Peyer's patch (tissue), 4 donors: Measurements from ENCODE around the gene YPEL1.

Experiments
- POLR2A ChIP-seq, 2 donors: fragments of 450-650 bp; IDR thresholded peaks; one replicate each; pipeline ENCODE4 v1.5.1; 2017; ENCODE audit warnings: antibody characterized with exemption in 2 of 2, mild to moderate bottlenecking in 2 of 2, moderate library complexity in 2 of 2
- TF ChIP-seq, protein P1 (sequence below), 6 experiments: fragments of 450-650 bp in 4 of 6; fragments of 200-600 bp in 2 of 6; sonication (generic) in 1 of 6; IDR thresholded peaks; one replicate each; pipeline ENCODE4 v1.5.1; 2017 to 2019; ENCODE audit warnings: antibody characterized with exemption in 6 of 6, mild to moderate bottlenecking in 3 of 6, moderate library complexity in 1 of 6

DNA sequence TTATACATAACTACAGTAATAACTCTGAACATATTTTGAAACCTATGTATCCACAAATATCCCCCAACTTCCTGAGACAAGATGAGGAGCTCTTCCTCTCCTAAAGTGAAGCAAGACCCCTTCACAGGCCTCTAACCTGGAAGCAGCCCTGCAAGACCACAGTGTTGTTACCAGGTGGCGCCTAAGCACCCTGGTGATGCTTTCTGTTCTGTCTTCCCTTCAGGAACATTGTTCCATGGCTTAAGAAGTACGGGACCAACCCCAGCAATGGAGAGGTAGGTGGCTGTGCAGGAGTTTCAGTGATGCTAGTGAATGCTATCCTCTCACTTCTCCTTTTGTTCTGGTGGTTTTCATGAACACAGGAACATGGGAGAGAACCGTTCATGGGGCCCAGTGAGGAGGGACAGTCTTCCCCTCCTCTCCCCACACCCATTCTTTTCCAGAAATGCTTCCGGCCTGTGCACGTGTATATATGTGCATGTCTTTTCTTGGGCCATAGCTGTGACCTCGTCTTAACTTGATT is 63.4 kb downstream of the YPEL1 start:
- no peak for TF ChIP-seq POLR2A (IDR thresholded peaks at IDR 0.05)
- TF ChIP-seq, protein P1, sequence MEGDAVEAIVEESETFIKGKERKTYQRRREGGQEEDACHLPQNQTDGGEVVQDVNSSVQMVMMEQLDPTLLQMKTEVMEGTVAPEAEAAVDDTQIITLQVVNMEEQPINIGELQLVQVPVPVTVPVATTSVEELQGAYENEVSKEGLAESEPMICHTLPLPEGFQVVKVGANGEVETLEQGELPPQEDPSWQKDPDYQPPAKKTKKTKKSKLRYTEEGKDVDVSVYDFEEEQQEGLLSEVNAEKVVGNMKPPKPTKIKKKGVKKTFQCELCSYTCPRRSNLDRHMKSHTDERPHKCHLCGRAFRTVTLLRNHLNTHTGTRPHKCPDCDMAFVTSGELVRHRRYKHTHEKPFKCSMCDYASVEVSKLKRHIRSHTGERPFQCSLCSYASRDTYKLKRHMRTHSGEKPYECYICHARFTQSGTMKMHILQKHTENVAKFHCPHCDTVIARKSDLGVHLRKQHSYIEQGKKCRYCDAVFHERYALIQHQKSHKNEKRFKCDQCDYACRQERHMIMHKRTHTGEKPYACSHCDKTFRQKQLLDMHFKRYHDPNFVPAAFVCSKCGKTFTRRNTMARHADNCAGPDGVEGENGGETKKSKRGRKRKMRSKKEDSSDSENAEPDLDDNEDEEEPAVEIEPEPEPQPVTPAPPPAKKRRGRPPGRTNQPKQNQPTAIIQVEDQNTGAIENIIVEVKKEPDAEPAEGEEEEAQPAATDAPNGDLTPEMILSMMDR (IDR thresholded peaks at IDR 0.05): no peak
